Hepatocyte (in vitro differentiated cells): Measurements from ENCODE around the gene STK32B. TPM values are rescaled to one million over a fixed set of nuclear protein-coding genes. Genes with fewer than 3 reads are reported as not detected.
"Not testable (repeated sequence)": the region's sequence is repeated elsewhere in the genome, so short reads cannot be mapped to it uniquely, and the experiment has no call there.

Source experiments
- DNase-seq: peaks from one replicate; pipeline ENCODE4 v3.0.0-alpha.2; 2016; ENCODE audit warnings: low spot score
- H2AFZ ChIP-seq: fragments of 200-600 bp; sonication (generic); 2 replicates; pipeline ENCODE4 v1.6.0; 2016; ENCODE audit warnings: antibody characterized with exemption, mild to moderate bottlenecking
- H3K27ac ChIP-seq: fragments of 200-600 bp; sonication (generic); 2 replicates; pipeline ENCODE4 v1.5.1; 2016; ENCODE audit warnings: mild to moderate bottlenecking
- H3K27me3 ChIP-seq: fragments of 200-600 bp; sonication (generic); 2 replicates; pipeline ENCODE4 v1.6.1; 2016
- H3K36me3 ChIP-seq: fragments of 200-600 bp; sonication (generic); replicated peaks from 2 replicates; pipeline ENCODE4 v1.5.1; 2016; ENCODE audit warnings: low read depth; ENCODE audit not compliant: insufficient read depth
- H3K4me1 ChIP-seq: fragments of 200-600 bp; sonication (generic); 2 replicates; pipeline ENCODE4 v1.5.1; 2016; ENCODE audit warnings: mild to moderate bottlenecking, moderate library complexity; ENCODE audit not compliant: insufficient read depth
- H3K4me2 ChIP-seq: fragments of 200-600 bp; sonication (generic); 2 replicates; pipeline ENCODE4 v1.6.0; 2016
- H3K4me3 ChIP-seq: fragments of 200-600 bp; sonication (generic); 2 replicates; pipeline ENCODE4 v1.5.1; 2016; ENCODE audit warnings: mild to moderate bottlenecking
- H3K79me2 ChIP-seq: fragments of 200-600 bp; sonication (generic); 2 replicates; pipeline ENCODE4 v1.6.0; 2017; ENCODE audit warnings: mild to moderate bottlenecking
- H3K9me2 ChIP-seq: fragments of 200-600 bp; sonication (generic); replicated peaks from 2 replicates; pipeline ENCODE4 v1.6.0; 2017; ENCODE audit warnings: mild to moderate bottlenecking; ENCODE audit not compliant: insufficient read depth
- H3K9me3 ChIP-seq: fragments of 200-600 bp; sonication (generic); 2 replicates; pipeline ENCODE4 v1.5.1; 2016; ENCODE audit warnings: low read depth, mild to moderate bottlenecking
- H4K20me1 ChIP-seq: fragments of 200-600 bp; sonication (generic); 2 replicates; pipeline ENCODE4 v1.6.0; 2016; ENCODE audit warnings: mild to moderate bottlenecking; ENCODE audit not compliant: insufficient read depth, poor library complexity, severe bottlenecking
- CTCF ChIP-seq: fragments of 200-600 bp; sonication (generic); IDR thresholded peaks from 2 replicates; pipeline ENCODE4 v1.5.1; 2016; ENCODE audit warnings: antibody characterized with exemption, mild to moderate bottlenecking; ENCODE audit not compliant: poor library complexity
- EZH2 ChIP-seq: fragments of 200-600 bp; sonication (generic); IDR thresholded peaks from 2 replicates; pipeline ENCODE4 v1.6.1; 2016; ENCODE audit warnings: antibody characterized with exemption, mild to moderate bottlenecking, borderline replicate concordance
- EZH2phosphoT487 ChIP-seq: fragments of 200-600 bp; sonication (generic); IDR thresholded peaks from one replicate; pipeline ENCODE4 v1.6.1; 2018; ENCODE audit warnings: antibody characterized with exemption, mild to moderate bottlenecking, low read depth, moderate library complexity; ENCODE audit not compliant: unreplicated experiment, severe bottlenecking
- WGBS: methylation state at CpG from one replicate; pipeline ENCODE4 v1.1.6; 2016; ENCODE audit warnings: low lambda C conversion rate; ENCODE audit errors: missing lambda C conversion rate; 5-methylcytosine and 5-hydroxymethylcytosine counted together
- polyA plus RNA-seq: library from polyadenylated mRNA; unstranded; fragments of >200 nt; fragmentation: Nextera tagmentation; extraction: Ambion mirVana; gene quantifications from 2 replicates; pipeline ENCODE4 v1.2.1, GENCODE V29; 2016
- total RNA-seq: library from RNA; depleted of rRNA; stranded (reverse); fragments of >200 nt; gene quantifications from 2 replicates; pipeline ENCODE4 v1.2.3, GENCODE V29; 2014

STK32B gene
- total and polyA plus RNA-seq, 2 experiments from 2014 or later: 0.51 to 1.6 TPM

DNA sequence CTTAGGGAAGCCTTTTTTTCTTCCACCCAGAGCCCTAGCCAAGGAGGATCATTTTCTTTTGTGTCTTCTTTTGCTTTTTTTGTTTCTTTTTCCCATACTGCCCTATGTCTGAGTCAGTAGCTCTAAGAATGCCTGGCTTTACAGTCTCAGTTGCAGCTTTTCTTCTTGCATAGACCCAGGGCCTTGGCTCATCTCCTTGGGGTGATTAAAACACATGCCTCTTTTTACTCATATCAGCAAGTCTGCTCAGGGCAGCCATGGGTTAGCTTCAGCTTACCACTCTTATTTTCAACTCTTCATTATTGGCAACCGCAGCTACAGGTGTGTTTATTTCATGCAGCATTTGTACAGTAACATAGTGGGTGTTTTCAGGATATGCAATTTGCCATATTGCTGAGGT lies 196.5 kb downstream of the STK32B start:
- Histone ChIP-seq H3K27ac (no peak overlapping the region), H3K36me3 (no peaks in the 10 kb centered on the region)

DNA sequence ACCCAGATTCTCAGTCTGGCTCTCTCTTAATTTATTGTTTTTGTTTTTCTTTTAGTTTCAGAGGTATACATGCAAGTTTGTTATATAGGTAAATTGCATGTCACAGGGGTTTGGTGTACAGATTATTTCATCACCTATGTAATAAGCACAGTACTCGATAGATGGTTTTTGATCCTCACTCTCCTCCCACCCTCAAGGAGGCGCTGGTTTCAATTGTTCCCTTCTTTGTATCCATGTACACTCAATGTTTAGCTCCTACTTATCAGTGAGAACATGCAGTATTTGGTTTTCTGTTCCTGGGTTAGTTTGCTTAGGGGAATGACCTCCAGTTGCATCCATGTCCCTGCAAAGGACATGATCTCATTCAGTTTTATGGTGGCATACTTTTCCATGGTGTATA lies 198.4 kb downstream of the STK32B start:
- Histone ChIP-seq H3K9me2 (no peaks in the 10 kb centered on the region), H3K4me1 (no peaks in the 10 kb centered on the region)

More for the DNA sequence above, 196.5 kb downstream of the STK32B start:
- Histone ChIP-seq H3K4me2 (no peak overlapping the region), H3K27me3 (no peaks in the 10 kb centered on the region), H3K4me3 (no peak overlapping the region), H4K20me1 (no peaks in the 10 kb centered on the region), H3K4me1 (no peaks in the 10 kb centered on the region), H3K9me2 (no peaks in the 10 kb centered on the region), H3K9me3 (no peaks in the 10 kb centered on the region), H3K79me2 (no peaks in the 10 kb centered on the region), H2AFZ (no peak overlapping the region)
- 96% methylated on average over 1 of the region's 1 CpG for WGBS
- no peak for DNase-seq
- TF ChIP-seq EZH2 (no peak), CTCF (no peak), EZH2phosphoT487 (no peak)

GRCh38 chr4:5250536-5250935 lies 199.3 kb downstream of the STK32B start:
- H3K36me3 ChIP-seq, H3K4me2 ChIP-seq, H3K27ac ChIP-seq, H2AFZ ChIP-seq, DNase-seq, H3K27me3 ChIP-seq, H3K79me2 ChIP-seq, H3K9me3 ChIP-seq, H4K20me1 ChIP-seq, H3K9me2 ChIP-seq, H3K4me1 ChIP-seq, H3K4me3 ChIP-seq: not testable (repeated sequence)
- WGBS: 80% methylated on average over 5 of the region's 5 CpGs

More for the DNA sequence above, 198.4 kb downstream of the STK32B start:
- Histone ChIP-seq H3K27me3 (no peaks in the 10 kb centered on the region), H4K20me1 (no peaks in the 10 kb centered on the region), H2AFZ (no peak overlapping the region), H3K79me2 (no peaks in the 10 kb centered on the region), H3K36me3 (no peaks in the 10 kb centered on the region), H3K27ac (no peak overlapping the region), H3K4me2 (no peak overlapping the region), H3K4me3 (no peak overlapping the region), H3K9me3 (no peaks in the 10 kb centered on the region)
- DNase-seq: no peak
- TF ChIP-seq EZH2: no peak
- no peak for TF ChIP-seq CTCF
- no peak for TF ChIP-seq EZH2phosphoT487
- WGBS: 76% methylated on average over 2 of the region's 2 CpGs

DNA sequence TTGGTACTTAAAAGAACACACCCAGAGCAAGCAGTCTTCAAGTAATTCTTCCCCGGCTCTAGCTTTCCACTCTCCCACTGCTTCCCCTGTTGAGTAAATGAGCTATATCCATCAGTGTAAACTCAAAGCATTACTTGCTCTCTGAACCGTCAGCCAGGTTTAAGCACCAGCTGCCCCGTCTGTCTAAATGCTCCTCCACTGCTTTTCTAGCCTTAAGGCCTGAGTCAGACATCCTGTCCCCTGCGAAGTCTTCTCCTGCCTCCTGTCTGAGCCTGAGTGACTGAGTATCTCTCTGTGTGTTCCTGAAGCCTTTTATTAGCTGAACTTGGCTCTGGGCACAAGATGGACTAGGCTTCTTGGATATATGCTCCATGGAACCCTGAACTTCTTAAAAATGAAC lies 205.1 kb downstream of the STK32B start:
- TF ChIP-seq EZH2phosphoT487 (no peak), EZH2 (no peak), CTCF (no peak)

More for the DNA sequence above, 205.1 kb downstream of the STK32B start:
- Histone ChIP-seq H3K9me2 (no peaks in the 10 kb centered on the region), H4K20me1 (no peaks in the 10 kb centered on the region), H3K27me3 (no peaks in the 10 kb centered on the region), H2AFZ (no peak overlapping the region), H3K4me3 (no peak overlapping the region), H3K27ac (no peak overlapping the region), H3K36me3 (no peaks in the 10 kb centered on the region), H3K9me3 (no peaks in the 10 kb centered on the region), H3K4me1 (no peaks in the 10 kb centered on the region), H3K4me2 (no peak overlapping the region), H3K79me2 (no peaks in the 10 kb centered on the region)
- WGBS: 71% methylated on average over 4 of the region's 4 CpGs
- no peak for DNase-seq
